GM21717 (cell line): ENCODE data around the gene SMURF1.
"Not testable (repeated sequence)": the region's sequence is repeated elsewhere in the genome, so short reads cannot be mapped to it uniquely, and the experiment has no call there.

Experiments
- ATAC-seq: cut with Tn5 transposase; IDR thresholded peaks from one replicate; pipeline ENCODE4 v1.9.1; 2021; ENCODE audit warnings: mild to moderate bottlenecking, moderate library complexity; ENCODE audit not compliant: unreplicated experiment

The SMURF1 gene

GRCh38 chr7:99143853-99144672 is at the start of gene SMURF1:
SMURF1 (minus strand) TSS chr7:99144108; CDS start chr7:99143780, 328 bp downstream.
- peak; percentile 71 for ATAC-seq

- no peak for ATAC-seq
Measured at GRCh38 chr7:99191869-99192596, 48.1 kb upstream of the SMURF1 start.

DNA sequence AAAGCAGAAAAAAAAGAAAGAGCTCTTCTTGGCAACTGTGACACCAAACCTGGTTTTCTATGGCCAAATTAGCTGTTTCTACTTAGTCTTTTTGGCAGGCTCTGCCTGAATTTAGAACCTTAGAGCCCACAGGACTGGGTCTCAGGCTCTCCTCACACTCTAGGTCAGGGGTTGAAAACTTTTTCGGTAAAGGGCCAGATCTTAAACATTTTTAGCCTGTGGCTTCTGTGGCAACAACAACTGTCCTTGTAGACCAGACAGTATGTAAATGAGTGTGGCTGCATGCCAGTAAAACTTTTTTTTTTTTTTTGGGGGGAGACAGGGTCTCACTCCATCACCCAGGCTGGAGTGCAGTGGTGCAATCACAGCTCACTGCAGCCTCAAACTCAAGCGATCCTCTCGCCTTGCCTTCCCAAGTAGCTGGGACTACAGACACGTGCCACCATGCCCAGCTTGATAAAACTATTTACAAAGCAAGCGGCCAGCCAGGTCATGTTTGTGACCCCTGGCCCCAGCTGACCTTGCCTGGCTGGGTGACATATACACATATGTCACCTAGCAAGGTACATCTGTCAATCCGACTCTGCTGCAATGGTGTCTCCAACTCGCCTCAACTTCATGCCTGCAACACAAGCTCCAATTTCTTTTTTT is 46.6 kb upstream of the SMURF1 start:
- ATAC-seq = no peak

GRCh38 chr7:99189222-99189621 is 45.3 kb upstream of the SMURF1 start:
- ATAC-seq = no peak

- no peak for ATAC-seq
Measured at GRCh38 chr7:99188221-99188620, 44.3 kb upstream of the SMURF1 start.

DNA sequence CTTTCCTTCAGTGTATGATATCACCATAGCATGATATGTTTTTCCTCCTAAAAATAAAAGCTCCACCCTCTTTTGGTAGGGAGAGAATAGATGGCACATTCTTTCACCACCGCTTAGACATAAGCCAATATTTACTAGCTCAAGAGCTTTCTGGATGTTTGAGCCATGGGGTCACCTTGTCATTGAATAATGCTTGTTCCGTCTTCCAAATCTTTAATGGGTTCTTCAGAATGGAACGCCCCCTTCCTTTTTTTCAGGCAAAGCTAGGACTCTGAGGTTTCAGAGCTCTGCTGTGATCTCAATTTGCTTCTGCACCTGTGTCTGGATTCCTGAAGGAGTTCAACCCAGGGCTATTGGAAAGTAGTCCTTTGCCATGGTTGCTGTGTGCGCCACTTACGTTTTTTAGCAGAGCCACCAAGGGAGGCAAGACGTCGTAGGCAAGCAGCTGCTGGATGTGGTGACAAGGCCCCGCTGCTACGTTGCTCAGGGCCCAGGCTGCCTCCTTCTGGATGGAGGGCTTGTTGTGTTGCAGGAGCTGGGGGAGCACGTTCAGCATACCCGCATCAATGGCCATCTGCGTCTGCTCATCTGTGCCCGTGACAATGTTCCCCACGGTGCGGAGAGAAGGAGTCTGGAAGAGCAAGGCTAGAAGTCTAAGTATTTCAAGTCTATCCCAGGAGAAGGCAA is 40.8 kb upstream of the SMURF1 start:
- no peak for ATAC-seq

DNA sequence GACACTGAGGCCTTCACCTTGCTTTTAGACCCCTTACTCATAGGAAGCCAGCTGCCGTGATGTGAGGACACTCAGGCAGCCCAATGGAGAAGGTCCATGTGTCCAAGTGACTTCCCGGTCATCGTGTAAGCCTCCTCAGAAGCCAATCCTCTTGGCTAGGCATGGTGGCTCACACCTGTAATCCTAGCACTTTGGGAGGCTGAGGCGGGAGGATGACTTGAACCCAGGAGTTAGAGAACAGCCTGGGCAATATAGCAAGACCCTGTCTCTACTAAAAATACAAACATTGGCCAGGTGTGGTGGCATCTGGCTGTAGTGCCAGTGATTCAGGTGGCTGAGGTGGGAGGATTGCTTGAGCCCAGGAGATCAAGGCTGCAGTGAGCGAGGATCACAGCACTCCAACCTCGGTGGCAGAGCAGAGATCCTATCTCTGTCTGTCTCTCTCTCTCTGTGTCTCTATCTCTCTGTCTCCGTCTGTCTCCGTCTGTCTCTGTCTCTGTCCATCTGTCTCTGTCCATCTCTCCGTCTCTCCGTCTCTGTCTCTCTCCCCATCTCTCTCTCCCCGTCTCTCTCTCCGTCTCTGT is 36.3 kb upstream of the SMURF1 start:
- ATAC-seq = no peak

- no peak for ATAC-seq
Measured at GRCh38 chr7:99177165-99177564, 33.3 kb upstream of the SMURF1 start.

- no peak for ATAC-seq
Measured at GRCh38 chr7:99173787-99174186, 29.9 kb upstream of the SMURF1 start.

DNA sequence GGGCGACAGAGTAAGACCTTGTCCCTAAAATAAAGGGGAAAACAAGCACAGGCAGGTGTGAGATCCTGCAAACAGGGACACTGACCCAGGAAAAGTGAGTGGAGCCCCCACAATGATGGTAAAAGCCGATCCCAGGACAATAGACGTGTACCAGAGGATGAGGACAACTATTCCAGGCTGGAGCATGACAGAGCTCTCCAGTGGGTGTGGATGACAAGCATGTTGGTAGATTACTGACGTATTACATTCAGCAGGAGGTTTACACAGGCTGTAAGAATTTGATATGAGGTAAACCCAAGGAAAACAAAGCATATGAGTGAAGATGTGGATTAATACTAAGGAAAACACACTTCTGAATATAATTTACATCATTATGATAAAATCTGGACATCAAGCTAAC is 27.8 kb upstream of the SMURF1 start:
- ATAC-seq = no peak

- no peak for ATAC-seq
Measured at GRCh38 chr7:99170730-99171074, 26.8 kb upstream of the SMURF1 start.

- no peak for ATAC-seq
Measured at GRCh38 chr7:99170065-99170729, 26.3 kb upstream of the SMURF1 start.

DNA sequence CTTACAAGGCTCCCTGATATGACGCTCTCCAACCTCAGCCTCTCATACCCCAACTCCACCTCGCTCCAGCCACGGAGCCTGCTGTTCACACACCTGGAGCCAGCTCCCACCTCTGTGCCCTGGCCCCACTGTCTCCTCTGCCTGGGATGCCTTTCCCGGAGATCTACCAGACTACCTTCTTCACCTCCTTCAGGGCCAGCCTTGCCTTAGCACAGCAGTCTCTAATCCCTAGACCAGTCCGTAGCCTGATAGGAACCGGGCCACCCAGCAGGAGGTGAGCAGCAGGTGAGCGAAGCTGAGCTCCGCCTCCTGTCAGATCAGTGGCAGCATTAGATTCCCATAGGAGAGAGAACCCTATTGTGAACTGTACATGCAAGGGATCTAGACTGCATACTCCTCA is 23.2 kb upstream of the SMURF1 start:
- no peak for ATAC-seq

DNA sequence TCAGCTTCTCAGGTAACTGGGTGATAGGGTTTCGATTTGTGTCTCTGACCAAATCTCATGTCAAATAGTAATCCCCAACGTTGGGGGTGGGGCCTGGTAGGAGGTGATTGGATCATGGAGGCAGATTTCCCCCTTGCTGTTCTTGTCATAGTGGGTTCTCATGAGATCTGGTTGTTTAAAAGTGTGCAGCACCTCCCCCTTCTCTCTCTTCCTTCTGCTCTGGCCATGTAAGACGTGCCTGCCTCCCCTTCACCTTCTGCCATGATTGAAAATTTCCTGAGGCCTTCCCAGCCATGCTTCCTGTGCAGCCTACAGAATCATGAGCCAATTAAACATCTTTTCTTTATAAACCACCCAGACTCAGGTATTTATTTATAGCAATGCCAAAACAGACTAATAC is 21.9 kb upstream of the SMURF1 start:
- no peak for ATAC-seq

DNA sequence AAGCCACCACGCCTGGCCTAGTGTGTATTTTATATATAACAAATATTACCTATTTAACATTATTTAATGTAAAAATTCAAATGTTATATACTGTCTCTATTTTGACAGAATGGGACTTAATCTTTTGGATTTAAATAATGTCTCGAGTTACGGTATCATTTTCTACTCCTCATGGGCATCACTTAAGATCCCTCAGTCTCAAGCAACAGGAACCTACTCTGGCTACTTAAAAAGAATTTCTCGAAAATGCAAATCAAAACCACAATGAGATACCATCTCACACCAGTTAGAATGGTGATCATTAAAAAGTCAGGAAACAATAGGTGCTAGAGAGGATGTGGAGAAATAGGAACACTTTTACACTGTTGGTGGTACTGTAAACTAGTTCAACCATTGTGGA is 19.8 kb upstream of the SMURF1 start:
- ATAC-seq = not testable (repeated sequence)

GRCh38 chr7:99156649-99157048 is 12.7 kb upstream of the SMURF1 start:
- no peak for ATAC-seq

GRCh38 chr7:99155211-99155610 is 11.3 kb upstream of the SMURF1 start:
- ATAC-seq = no peak

- ATAC-seq = no peak
Measured at GRCh38 chr7:99146979-99147378, 3.1 kb upstream of the SMURF1 start.

GRCh38 chr7:99143521-99143852 is 421 bp downstream of the SMURF1 start:
- no peak for ATAC-seq

DNA sequence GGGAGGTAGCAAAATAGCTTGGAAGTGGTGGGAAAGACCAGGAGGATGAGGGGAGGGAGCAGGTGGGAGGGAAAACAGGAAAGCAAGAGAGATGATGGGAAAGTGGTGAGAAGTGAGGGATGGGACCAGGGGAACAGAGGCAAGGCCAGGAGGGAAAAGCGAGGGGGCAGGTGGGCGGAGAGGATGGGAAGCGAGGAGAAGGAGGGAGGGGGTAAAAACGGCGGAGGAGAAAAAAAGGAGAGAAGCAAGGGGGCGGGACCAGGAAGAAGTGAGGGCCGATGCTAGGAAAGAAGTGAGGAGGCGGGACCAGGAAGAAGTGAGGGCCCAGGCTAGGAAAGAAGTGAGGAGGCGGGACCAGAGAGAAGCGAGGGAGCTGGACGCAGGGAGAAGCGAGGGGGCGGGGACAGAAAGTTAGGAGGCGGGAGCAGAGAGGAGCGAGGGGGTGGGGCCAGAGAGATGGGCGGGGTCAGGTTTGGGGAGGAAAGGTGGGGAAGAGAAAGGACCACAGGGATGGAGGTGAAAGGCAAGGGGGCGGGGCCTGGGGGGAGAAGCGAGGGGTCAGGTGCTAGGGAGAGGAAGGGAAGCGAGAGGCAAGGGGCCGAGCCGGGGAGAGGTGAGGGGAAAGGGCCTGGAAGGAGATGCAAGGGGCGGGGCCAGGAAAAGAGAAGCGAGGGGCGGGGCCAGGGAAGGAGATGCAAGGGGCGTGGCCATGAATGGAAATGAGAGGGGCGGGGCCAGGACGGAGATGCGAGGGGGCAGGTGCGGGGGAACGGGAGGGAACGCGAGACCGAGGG is 984 bp downstream of the SMURF1 start:
- peak; percentile 25 for ATAC-seq
